GM12878 (cell line): ENCODE results near the gene TACC2. TPM values are rescaled to one million over a fixed set of nuclear protein-coding genes. Genes with fewer than 3 reads are reported as not detected.

Experiments
- ATAC-seq: fragments of 200-7000 bp; cut with Tn5 transposase; 3 replicates; pipeline ENCODE4 v1.9.1; 2020; ENCODE audit warnings: mild to moderate bottlenecking, moderate library complexity
- BruUV-seq: library from RNA; stranded (reverse); fragments of 400-500 nt; replicated peaks from 2 replicates; lab custom pipeline; 2021; lab: Mats Ljungman, UMichigan
- CTCF ChIA-PET: fragments of 300-600 bp; sonication (Branson Sonifier 250); formaldehyde crosslinking; extraction: SDS; loops from one replicate; lab custom pipeline; 2021; ENCODE audit warnings: inconsistent platforms; lab: Yijun Ruan, JAX
- POLR2A ChIA-PET: fragments of 350-600 bp; formaldehyde crosslinking; extraction: SDS; loops from one replicate; lab custom pipeline; 2021; ENCODE audit warnings: inconsistent platforms; lab: Charles Lee
- RAD21 ChIA-PET: fragments of 300-600 bp; sonication (Branson Sonifier 250); formaldehyde crosslinking; loops from one replicate; lab custom pipeline; 2023; ENCODE audit warnings: antibody characterized with exemption; ENCODE audit not compliant: unreplicated experiment; lab: Charles Lee
- SMC1A ChIA-PET: fragments of 300-600 bp; sonication (Branson Sonifier 250); formaldehyde crosslinking; loops from one replicate; lab custom pipeline; 2023; ENCODE audit not compliant: unreplicated experiment, uncharacterized antibody; lab: Charles Lee
- DNase-seq: peaks from one replicate; pipeline ENCODE4 v3.0.0-alpha.2; 2011; ENCODE audit warnings: low read depth, low spot score
- FAIRE-seq: peaks from 3 replicates; lab custom pipeline; 2011; peaks lifted over from hg19 to GRCh38; lab: Jason Lieb, UNC
- H2AFZ ChIP-seq: 2 replicates; pipeline ENCODE4 v1.6.0; 2011; ENCODE audit warnings: low read depth, low read length, control low read depth; ENCODE audit not compliant: control insufficient read depth
- H3K27ac ChIP-seq: 2 replicates; pipeline ENCODE4 v1.5.1; 2011; ENCODE audit warnings: control low read depth; ENCODE audit not compliant: control insufficient read depth, insufficient read depth
- H3K27me3 ChIP-seq, 2 experiments: replicated peaks in 1 of 2; 2 replicates each; pipeline versions ENCODE4 v1.6.0 to v1.6.1; 2011; ENCODE audit warnings: low read length in 1 of 2; ENCODE audit not compliant: control insufficient read depth in 2 of 2, insufficient read depth in 2 of 2
- H3K36me3 ChIP-seq, 2 experiments: 2 replicates each; pipeline ENCODE4 v1.5.1; 2011; ENCODE audit warnings: low read length in 1 of 2; ENCODE audit not compliant: control insufficient read depth in 2 of 2, insufficient read depth in 2 of 2
- H3K4me1 ChIP-seq: 2 replicates; pipeline ENCODE4 v1.6.1; 2011; ENCODE audit warnings: mild to moderate bottlenecking, low read length, moderate library complexity, mixed read lengths; ENCODE audit not compliant: control insufficient read depth, insufficient read depth
- H3K4me2 ChIP-seq: 2 replicates; pipeline ENCODE4 v1.6.0; 2011; ENCODE audit warnings: control low read depth; ENCODE audit not compliant: control insufficient read depth, insufficient read depth
- H3K4me3 ChIP-seq: fragments of 200-600 bp; sonication (generic); 2 replicates; pipeline ENCODE4 v1.5.1; 2016
- H3K79me2 ChIP-seq: 2 replicates; pipeline ENCODE4 v1.6.0; 2011; ENCODE audit warnings: low read length; ENCODE audit not compliant: control insufficient read depth, insufficient read depth
- H3K9ac ChIP-seq: 2 replicates; pipeline ENCODE4 v1.8.0; 2011; ENCODE audit warnings: low read length, control low read depth, mixed read lengths; ENCODE audit not compliant: control insufficient read depth, insufficient read depth
- H3K9me3 ChIP-seq: replicated peaks from 3 replicates; pipeline ENCODE4 v1.5.1; 2011; ENCODE audit warnings: mild to moderate bottlenecking, low read length; ENCODE audit not compliant: control insufficient read depth, insufficient read depth
- H4K20me1 ChIP-seq: 2 replicates; pipeline ENCODE4 v1.6.0; 2011; ENCODE audit not compliant: control insufficient read depth, insufficient read depth
- BACH1 ChIP-seq: fragments of 450-650 bp; IDR thresholded peaks from 2 replicates; pipeline ENCODE4 v1.6.1; 2017; ENCODE audit warnings: mild to moderate bottlenecking, borderline replicate concordance
- BMI1 ChIP-seq: fragments of 450-650 bp; IDR thresholded peaks from 2 replicates; pipeline ENCODE4 v1.6.1; 2016; ENCODE audit warnings: mild to moderate bottlenecking, moderate library complexity, borderline replicate concordance
- CREB1 ChIP-seq: IDR thresholded peaks from 2 replicates; pipeline ENCODE4 v1.6.1; 2012; ENCODE audit warnings: low read depth, mild to moderate bottlenecking, inconsistent platforms
- EP300 ChIP-seq, 2 experiments: fragments of 150-350 bp in 1 of 2; IDR thresholded peaks; 2 replicates each; pipeline ENCODE4 v1.6.1; 2011 to 2012; ENCODE audit warnings: low read depth in 2 of 2, low read length in 2 of 2, borderline replicate concordance in 1 of 2, improper control_type of control experiment in 1 of 2, inconsistent platforms in 1 of 2; ENCODE audit not compliant: control insufficient read depth in 1 of 2
- ESRRA ChIP-seq: IDR thresholded peaks from 2 replicates; pipeline ENCODE4 v1.6.1; 2012; ENCODE audit warnings: mild to moderate bottlenecking, low read length, improper control_type of control experiment
- EZH2 ChIP-seq: IDR thresholded peaks from 2 replicates; pipeline ENCODE4 v1.6.1; 2012; ENCODE audit warnings: low read depth, mild to moderate bottlenecking, control low read depth, inconsistent platforms, low read length, borderline replicate concordance; ENCODE audit not compliant: control insufficient read depth
- NR2C1 ChIP-seq: fragments of 450-650 bp; IDR thresholded peaks from 2 replicates; pipeline ENCODE4 v1.6.1; 2017; ENCODE audit warnings: antibody characterized with exemption, mild to moderate bottlenecking, moderate library complexity
- PML ChIP-seq: IDR thresholded peaks from 2 replicates; pipeline ENCODE4 v1.6.1; 2012; ENCODE audit warnings: low read length, inconsistent platforms
- WGBS: methylation state at CpG from one replicate; pipeline ENCODE4 v1.1.6; 2016; ENCODE audit warnings: low lambda C conversion rate; ENCODE audit not compliant: insufficient replicate concordance, insufficient coverage; ENCODE audit errors: missing lambda C conversion rate; 5-methylcytosine and 5-hydroxymethylcytosine counted together
- in situ Hi-C: fragments of 300-500 bp; cut with MboI; formaldehyde crosslinking; loops from 9 replicates; pipeline ENCODE4 v1.14.3; 2018; ENCODE audit warnings: mixed read lengths
- intact Hi-C: fragments of 100-400 bp; cut with micrococcal nuclease; formaldehyde crosslinking; loops from one replicate; pipeline ENCODE4 v1.14.2; 2022; ENCODE audit not compliant: unreplicated experiment
- polyA plus RNA-seq, 11 experiments: library from polyadenylated mRNA; depleted of rRNA in 4 of 11; unstranded in 6 of 11; stranded (reverse) in 5 of 11; fragments of >200 nt; fragmentation: Nextera tagmentation in 4 of 11; fragmentation: Illumina TruSeq in 1 of 11; extraction: Ambion mirVana in 4 of 11; extraction: Trizol in 1 of 11; gene quantifications; 1 replicate in 1 of 11; 2 replicates in 10 of 11; pipeline versions ENCODE4 v1.2.1 to v1.2.3, GENCODE V29; 2011 to 2016; ENCODE audit warnings: inconsistent platforms in 2 of 11, missing spikeins in 2 of 11, low read depth in 1 of 11
- total RNA-seq, 4 experiments: library from RNA; depleted of rRNA in 3 of 4; stranded (reverse); fragments of >200 nt in 3 of 4; fragmentation: Illumina TruSeq in 1 of 4; extraction: Trizol in 1 of 4; gene quantifications; 2 replicates each; pipeline versions ENCODE4 v1.2.1 to v1.2.3, GENCODE V29; 2013 to 2021
- TF ChIP-seq, protein P1 (sequence below): fragments of 450-650 bp; IDR thresholded peaks from 2 replicates; pipeline ENCODE4 v1.6.1; 2017; ENCODE audit warnings: mild to moderate bottlenecking, moderate library complexity
- TF ChIP-seq, protein P2 (sequence below): fragments of 450-650 bp; IDR thresholded peaks from 2 replicates; pipeline ENCODE4 v1.6.1; 2017; ENCODE audit warnings: borderline replicate concordance

The TACC2 gene
- total and polyA plus RNA-seq, 10 of the 15 experiments (the other 5 are each of a cell fraction or from before 2014, with no cell fraction given) = 0.07 to 0.64 (median 0.13) TPM; not detected in 5

DNA sequence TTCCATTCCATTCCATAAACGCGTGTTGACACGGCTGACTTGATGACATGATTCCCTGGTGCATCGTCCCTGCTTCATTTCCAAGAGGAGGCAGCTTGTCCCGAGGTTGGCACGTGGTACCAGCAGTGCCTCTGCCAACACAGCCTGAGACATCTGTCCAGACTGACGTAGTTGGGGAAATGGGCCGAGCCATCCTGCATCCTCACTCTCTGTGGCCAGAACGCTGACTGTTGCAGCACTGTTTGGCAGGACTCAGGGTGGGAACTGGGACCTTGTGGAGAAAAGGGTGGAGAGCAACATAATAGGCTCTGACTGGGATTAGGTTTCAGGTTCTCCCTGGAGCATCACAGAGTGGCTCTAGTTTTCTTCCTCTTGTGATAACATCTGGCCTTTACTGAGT lies 163.6 kb downstream of the TACC2 start:
- in situ Hi-C loops = no loop called here
- RAD21 ChIA-PET = no interaction called here
- CTCF ChIA-PET = no interaction called here

DNA sequence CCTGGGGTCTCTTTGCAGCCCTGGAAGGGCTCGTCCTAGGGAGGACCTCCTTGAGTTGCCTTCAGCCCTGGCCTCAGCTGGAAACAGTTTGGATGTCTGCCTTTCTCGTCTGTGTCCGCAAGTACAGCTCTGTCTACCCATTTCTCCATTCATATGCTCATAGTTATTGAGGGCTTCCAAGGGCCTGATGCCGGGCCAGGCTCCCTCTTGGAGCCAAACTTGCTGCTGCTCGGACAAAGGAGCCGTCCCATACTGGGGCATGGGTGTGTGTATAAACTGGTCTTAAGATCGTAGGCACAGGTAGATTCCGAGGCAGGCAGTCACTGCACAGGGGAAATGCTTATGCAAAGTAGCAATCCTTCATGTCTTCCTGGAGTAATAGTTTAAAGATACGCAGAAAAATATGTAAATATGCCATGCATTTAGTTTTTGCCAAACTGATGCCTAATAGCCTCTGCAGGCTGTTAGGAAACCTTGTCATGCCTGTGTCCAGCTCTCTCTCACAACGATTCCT lies 165.1 kb downstream of the TACC2 start:
- Histone ChIP-seq H3K9me3 (no peaks in the 10 kb centered on the region), H3K36me3 (no peaks in the 10 kb centered on the region), H3K9ac (no peak overlapping the region), H3K79me2 (no peaks in the 10 kb centered on the region), H3K27me3 (peaks cover 2 to 10% of the 10 kb centered on the region in 2 experiments; a peak in 2 of 4 replicates), H3K4me2 (no peak overlapping the region), H4K20me1 (no peaks in the 10 kb centered on the region), H3K27ac (no peak overlapping the region), H3K4me3 (no peak overlapping the region), H2AFZ (no peak overlapping the region), H3K4me1 (no peaks in the 10 kb centered on the region)
- ChIA-PET RAD21 (no interaction called here), SMC1A (no interaction called here), POLR2A (no interaction called here), CTCF (no interaction called here)
- ATAC-seq (no peak), FAIRE-seq (no peak), DNase-seq (no peak)
- WGBS = 20% methylated on average over 10 of the region's 10 CpGs
- no peak for TF ChIP-seq BACH1
- TF ChIP-seq, protein P1, sequence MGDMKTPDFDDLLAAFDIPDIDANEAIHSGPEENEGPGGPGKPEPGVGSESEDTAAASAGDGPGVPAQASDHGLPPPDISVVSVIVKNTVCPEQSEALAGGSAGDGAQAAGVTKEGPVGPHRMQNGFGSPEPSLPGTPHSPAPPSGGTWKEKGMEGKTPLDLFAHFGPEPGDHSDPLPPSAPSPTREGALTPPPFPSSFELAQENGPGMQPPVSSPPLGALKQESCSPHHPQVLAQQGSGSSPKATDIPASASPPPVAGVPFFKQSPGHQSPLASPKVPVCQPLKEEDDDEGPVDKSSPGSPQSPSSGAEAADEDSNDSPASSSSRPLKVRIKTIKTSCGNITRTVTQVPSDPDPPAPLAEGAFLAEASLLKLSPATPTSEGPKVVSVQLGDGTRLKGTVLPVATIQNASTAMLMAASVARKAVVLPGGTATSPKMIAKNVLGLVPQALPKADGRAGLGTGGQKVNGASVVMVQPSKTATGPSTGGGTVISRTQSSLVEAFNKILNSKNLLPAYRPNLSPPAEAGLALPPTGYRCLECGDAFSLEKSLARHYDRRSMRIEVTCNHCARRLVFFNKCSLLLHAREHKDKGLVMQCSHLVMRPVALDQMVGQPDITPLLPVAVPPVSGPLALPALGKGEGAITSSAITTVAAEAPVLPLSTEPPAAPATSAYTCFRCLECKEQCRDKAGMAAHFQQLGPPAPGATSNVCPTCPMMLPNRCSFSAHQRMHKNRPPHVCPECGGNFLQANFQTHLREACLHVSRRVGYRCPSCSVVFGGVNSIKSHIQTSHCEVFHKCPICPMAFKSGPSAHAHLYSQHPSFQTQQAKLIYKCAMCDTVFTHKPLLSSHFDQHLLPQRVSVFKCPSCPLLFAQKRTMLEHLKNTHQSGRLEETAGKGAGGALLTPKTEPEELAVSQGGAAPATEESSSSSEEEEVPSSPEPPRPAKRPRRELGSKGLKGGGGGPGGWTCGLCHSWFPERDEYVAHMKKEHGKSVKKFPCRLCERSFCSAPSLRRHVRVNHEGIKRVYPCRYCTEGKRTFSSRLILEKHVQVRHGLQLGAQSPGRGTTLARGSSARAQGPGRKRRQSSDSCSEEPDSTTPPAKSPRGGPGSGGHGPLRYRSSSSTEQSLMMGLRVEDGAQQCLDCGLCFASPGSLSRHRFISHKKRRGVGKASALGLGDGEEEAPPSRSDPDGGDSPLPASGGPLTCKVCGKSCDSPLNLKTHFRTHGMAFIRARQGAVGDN = no peak
- TF ChIP-seq ESRRA = no peak
- no peak for TF ChIP-seq EP300 (IDR thresholded peaks at IDR 0.05; ENCODE audit: borderline replicate concordance in 1 of 2, control insufficient read depth in 1 of 2, low read depth in 2 of 2, low read length in 2 of 2)
- no peak for TF ChIP-seq NR2C1
- in situ Hi-C loops = no loop called here
- intact Hi-C loops = no loop called here
- BruUV-seq = no TSS peak

More for the DNA sequence above, 163.6 kb downstream of the TACC2 start:
- FAIRE-seq = no peak
- Histone ChIP-seq H3K4me3 (no peak overlapping the region), H3K79me2 (no peaks in the 10 kb centered on the region), H3K9ac (no peak overlapping the region), H3K36me3 (no peaks in the 10 kb centered on the region), H3K4me2 (no peak overlapping the region), H3K27ac (no peak overlapping the region), H3K4me1 (no peaks in the 10 kb centered on the region), H3K27me3 (peaks cover 2 to 6% of the 10 kb centered on the region in 2 experiments; a peak in 1 of 4 replicates), H4K20me1 (no peaks in the 10 kb centered on the region), H3K9me3 (no peaks in the 10 kb centered on the region), H2AFZ (no peak overlapping the region)
- no peak for ATAC-seq
- POLR2A ChIA-PET = no interaction called here
- no TSS peak for BruUV-seq
- SMC1A ChIA-PET = no interaction called here
- no peak for DNase-seq
- 22% methylated on average over 9 of the region's 9 CpGs for WGBS
- intact Hi-C loops = no loop called here
- TF ChIP-seq, protein P2, sequence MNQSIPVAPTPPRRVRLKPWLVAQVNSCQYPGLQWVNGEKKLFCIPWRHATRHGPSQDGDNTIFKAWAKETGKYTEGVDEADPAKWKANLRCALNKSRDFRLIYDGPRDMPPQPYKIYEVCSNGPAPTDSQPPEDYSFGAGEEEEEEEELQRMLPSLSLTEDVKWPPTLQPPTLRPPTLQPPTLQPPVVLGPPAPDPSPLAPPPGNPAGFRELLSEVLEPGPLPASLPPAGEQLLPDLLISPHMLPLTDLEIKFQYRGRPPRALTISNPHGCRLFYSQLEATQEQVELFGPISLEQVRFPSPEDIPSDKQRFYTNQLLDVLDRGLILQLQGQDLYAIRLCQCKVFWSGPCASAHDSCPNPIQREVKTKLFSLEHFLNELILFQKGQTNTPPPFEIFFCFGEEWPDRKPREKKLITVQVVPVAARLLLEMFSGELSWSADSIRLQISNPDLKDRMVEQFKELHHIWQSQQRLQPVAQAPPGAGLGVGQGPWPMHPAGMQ = no peak
- TF ChIP-seq BMI1 (no peak), PML (no peak), CREB1 (no peak), BACH1 (no peak), EZH2 (no peak)
